Hepatic stellate cell (primary cell): ENCODE measurements around the gene TRIM38.
"Not testable (repeated sequence)": the region's sequence is repeated elsewhere in the genome, so short reads cannot be mapped to it uniquely, and the experiment has no call there.

Source experiments
- DNase-seq: peaks from one replicate; pipeline ENCODE4 v3.0.0; 2011; ENCODE audit warnings: low spot score

The TRIM38 gene

DNA sequence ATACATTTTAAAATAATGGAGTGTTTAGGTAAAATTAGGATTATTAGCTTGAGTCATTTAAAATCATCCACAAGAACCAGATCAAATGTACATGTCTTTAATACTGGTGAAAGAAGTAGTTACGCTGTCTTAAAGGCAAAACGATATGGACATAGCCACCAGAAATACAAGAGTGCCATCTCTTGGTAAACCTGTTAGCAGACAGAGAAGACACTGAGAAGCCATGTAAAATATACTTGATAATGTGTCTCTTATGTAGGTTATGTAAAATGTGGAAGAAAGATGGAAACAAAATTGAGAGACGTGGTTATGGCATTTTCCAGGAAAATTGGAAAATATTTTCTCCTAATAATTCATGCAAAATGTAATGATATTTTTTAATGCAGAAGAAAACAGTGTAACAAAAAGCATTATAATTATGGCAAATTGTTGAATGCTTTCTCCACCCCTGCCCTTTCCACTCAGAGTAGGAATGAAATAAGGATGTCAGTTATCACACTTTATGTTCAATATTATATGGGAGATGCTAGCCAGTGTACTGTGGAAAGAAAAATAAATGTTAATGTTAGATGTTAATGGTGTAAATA, 19.9 kb upstream of the TRIM38 start:
- DNase-seq = no peak

DNA sequence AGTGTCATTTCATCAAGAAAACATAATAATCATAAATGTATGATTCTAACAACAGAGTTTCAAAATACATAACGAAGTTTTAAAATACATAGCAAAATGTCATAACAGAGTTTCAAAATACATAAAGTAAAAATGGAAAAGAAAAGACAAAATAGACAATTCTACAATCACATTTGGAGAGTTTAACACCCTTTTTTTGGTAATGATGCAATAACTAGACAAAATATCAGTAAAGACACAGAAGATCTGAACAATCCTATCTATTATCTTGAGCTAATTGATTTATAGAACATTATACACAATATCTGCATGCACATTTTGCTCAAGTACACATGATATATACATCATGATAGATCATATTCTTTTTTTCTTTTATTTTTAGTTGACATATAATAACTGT, 18.7 kb upstream of the TRIM38 start:
- no peak for DNase-seq

DNA sequence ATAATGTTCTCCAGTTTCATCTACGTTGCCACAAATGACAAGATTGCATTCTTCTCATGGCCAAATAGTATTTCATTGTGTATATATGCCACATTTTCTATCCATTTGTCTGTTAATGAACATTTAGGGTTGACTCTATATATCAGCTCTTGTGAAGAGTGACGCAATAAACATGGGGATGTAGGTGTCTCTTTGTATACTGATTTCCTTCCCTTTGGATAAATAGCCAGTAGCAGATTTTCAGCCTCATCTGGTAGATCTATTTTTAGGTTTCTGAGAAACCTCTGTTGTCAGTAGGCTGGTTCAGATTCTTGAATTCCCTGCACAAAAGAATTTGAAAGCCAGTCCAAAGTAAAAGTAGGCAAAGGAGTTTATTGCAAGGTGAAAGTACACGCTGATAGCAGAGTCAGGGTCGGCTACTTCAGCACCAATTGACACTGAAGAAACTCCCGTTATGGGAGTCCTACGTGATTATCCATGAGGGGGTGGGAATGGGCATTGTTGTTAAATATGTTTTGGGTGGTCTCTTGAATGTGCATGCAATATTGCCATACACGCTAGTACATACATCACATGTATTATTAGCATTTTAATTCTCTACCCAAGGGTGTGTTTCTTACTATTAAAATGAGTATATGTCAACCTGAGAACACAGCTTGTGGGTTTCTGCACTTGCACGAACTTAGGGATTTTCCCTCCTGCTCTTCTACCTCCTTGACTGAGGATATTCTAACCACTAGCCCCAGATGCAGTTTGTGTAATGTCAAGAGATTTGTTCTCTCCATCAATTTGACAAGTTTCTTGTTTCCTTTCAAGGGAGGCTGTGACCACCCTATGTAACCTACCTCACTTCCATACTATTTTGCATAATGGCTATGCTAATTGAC, 17.7 kb upstream of the TRIM38 start:
- no peak for DNase-seq

DNA sequence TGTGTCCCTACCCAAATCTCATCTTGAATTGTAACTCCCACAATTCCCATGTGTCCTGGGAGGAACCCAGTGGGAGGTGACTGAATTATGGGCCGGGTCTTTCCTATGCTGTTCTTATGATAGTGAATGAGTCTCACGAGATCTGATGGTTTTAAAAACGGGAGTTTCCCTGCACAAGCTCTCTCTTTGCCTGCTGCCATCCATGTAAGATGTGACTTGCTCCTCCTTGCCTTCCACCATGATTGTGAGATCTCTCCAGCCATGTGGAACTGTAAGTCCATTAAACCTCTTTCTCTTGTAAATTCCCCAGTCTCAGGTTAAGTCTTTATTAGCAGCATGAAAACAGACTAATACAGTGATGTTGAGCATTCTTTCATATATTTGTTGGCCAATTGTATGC, 16.9 kb upstream of the TRIM38 start:
- DNase-seq = not testable (repeated sequence)

DNA sequence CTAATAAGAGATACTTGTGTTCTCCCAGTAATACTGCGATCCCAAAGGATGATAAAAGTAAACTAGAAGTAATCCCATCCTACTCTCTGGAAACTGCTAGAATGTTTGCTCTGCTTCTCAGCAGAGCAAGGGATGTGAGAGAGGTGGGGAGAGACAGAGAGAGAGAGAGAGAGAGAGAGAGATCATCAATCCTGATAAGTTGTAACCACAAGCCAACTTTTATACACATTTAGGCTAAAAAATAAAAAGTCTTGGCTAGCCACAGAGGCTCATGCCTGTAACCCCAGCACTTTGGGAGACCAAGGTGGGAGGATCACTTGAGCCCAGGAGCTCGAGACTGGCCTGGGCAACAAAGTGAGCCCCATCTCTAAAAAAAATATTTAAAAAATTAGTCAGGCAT, 16.0 kb upstream of the TRIM38 start:
- DNase-seq = no peak

DNA sequence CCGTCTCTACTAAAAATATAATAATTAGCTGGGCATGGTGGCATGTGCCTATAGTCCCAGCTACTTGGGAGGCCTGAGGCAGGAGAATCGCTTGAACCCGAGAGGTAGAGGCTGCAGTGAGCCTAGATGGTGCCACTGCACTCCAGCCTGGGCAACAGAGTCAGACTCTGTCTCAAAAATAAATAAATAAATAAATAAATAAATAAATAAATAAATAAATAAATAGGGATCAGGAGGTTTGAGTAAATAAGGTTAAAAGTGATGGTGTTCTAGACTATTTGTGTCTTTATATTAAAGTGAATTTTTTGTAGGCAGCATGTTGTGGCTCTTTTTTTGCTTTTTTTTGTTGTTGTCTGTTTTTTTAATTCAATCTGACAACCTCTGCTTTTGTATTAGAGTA, 15.1 kb upstream of the TRIM38 start:
- not testable (repeated sequence) for DNase-seq

DNA sequence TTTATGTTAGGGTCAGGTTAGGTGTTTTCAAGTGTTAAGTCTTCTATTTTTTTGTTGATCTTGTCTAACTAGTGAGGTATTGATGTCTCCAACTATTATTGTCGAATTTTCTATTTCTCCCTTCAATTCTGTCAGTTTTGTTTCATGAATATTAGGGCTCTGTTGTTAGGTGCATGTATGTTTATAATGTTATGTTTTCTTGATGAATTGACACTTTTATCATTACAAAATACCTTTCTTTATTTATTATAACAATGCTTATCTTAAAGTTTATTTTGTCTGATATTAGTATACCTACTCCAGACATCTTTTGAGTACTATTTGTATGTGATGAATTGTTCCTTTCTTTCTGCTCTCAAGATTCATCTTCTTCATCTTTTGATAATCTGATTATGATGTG, 12.9 kb upstream of the TRIM38 start:
- no peak for DNase-seq

DNA sequence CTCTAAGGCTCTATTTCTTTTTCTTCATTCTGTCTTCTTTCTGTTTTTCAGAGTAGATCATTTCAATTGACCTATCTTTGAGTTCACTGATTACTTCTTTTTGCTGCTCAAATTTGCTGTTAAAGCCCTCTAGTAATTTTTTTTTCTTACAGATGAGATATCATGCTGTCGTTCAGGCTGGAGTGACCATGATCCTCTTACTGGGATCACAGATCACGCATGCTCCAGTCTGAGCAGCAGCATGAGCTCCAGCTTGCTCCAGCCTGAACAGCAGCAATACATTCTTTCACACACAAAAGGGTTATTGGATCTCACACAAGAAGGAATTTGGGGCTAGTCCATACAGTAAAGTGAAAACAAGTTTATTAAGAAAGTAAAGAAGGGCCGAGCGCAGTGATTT, 12.3 kb upstream of the TRIM38 start:
- DNase-seq = no peak

DNA sequence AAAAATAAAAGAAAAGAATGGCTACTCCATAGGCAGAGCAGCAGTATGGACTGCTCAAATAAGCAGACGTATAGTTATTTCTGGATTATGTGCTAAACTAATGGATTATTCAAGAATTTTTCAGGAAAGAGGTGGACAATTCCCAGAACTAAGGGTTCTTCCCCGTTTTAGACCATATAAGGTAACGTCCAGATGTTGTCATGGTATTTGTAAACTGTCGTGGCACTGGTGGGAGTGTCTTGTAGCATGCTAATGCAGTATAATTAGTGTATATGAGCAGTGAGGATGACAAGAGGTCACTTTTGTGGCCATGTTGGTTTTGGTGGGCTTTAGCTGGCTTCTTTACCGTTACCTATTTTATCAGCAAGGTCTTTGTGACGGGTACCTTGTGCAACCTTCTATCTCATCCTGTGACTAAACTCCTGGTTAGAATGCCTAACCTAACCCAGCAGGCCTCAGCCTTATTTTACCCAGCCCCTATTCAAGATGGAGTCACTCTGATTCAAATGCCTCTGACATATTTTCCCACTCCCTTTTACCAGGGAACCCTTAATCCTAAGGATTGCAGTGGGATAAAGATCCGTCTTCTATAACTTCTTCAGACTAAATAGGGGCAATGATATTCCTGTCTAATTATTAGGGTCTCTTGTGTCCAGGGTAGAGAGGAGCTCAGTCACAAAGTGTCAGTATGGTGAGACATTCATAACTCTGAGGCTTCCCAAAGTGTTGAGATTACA, 11.1 kb upstream of the TRIM38 start:
- no peak for DNase-seq

DNA sequence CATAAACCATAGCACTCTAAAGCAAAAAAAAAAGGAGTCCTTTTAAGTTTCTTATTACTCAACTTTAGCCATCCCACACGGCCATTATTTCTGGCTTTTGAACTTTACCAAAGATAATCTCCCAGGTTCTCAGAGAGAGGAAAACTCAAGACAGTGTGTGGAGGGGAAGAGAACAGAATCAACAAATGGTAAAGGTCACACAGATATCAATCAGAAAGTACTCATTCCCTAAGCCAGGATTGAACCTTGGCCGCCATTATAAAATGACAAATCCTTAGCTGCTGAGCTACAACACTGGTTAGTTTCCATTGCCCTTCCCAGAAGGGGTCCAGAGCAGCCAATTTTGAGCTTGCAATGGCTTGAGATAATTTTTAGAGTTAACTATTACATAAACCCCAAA, 10.1 kb upstream of the TRIM38 start:
- DNase-seq = no peak

DNA sequence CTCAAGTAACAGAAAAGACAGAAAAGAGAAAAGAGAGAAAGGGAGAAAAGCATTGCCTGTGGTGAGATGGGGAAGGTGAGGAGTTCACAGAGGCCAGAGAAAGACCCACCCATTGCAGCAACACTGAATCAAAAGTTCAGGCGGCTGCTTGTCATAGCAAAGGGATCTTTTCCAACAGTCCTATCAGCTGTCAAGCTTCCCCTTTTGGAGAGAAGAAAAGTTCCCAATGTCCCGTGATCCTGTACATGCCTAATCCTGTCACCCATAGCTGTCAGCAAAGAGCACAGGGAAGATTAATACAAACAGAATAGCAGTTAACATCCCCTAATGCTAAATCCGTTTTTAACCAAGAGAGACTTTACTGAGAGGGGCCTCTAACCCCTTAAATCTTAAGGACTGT, 8.9 kb upstream of the TRIM38 start:
- DNase-seq = no peak

DNA sequence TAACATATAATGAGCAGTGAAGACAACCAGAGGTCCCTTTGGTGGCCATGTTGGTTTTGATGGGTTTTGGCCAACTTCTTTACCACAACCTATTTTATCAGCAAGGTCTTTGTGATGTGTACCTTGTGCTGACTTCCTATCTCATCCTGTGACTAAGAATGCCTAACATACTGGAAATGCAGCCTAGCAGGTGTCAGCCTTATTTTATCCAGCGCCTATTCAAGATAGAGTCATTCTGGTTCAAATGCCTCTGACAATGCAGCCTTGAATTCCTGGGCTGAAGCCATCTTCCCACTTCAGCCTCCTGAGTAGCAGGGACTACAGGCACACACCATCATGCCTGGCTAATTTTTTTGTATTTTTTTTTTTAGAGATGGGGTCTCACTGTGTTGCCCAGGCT, 7.8 kb upstream of the TRIM38 start:
- DNase-seq = no peak

DNA sequence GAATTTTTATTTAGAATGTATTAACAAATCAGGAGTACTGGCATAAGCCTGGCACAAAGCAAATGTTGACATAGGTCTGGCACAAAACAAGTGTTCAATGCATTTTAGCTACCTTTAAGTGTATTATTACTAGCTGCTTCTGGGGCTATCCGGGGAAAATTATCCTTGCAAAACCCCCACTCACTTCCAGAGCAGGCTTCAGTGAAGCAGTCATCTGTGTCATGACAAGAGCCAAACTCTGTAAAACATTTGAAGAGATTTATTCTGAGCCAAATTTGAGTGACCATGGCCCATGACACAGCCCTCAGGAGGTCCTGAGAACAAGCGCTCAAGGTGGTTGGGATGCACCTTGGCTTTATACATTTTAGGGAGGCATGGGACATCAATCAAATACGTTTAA, 6.4 kb upstream of the TRIM38 start:
- DNase-seq = no peak

DNA sequence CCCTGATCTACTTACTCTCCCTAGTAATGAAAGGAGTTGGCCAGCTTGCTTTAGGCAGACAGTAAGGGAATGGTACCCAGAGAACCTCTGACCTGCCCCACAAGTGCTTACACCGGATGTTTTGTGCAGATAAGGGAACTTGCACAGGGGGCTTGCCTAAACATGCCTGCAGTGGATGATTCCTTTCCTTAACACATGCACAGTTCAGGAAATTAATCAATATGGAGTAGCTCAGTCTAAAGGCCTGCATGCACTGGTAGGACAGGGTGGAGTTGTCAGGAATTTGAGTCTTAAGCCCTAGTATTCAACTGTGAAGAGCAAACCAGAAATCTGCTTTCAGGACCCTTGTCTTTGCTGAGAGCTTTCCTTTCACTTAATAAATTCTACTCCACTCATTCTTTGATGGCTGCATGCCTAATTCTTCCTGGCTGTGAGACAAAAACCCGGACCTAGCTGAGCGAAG, 3.9 kb upstream of the TRIM38 start:
- DNase-seq = no peak

DNA sequence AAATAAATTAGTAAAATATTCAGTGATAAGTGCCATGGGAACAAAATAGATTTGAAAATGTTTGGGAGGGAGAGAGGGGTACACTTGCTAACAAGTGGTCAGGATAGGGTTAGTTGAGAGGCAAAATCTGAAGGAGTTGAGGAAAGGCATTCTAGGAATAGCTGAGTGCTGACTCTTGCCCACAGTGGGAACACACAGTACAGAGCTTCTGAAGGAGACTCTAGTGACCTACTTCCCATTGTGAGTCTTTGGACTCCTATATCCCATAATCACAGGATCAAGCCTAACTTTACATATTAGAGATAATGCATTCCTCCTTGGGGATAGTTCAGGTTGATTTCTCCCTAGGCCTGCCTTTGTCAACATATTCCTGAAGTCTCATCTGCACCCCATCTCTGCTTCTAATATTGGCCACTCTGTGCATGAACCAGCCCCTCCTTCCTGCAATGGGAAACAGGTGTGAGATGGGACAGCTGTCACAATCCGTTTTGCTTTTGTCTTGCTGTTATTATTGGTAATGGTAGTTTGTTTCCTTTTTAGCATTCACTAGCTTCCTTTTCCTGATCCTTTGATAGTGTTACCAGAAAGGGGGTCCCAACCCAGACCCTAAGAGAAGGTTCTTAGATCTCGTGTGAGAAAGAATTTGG, 2.6 kb upstream of the TRIM38 start:
- DNase-seq = no peak

DNA sequence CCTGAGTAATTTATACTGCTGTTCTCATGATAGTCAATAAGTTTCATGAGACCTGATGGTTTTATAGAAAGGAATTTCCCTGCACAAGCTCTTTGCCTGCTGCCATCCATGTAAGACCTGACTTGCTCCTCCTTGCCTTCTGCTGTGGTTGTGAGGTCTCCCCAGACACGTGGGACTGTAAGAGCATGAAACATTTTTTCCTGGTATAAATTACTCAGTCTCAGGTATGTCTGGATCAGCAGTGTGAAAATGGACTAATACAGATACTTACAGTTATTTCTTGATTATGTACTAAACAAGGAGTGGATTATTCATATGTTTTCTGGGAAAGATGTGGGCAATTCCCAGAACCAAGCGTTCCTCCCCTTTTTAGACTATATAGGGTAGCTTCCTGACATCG, 1.9 kb upstream of the TRIM38 start:
- DNase-seq = no peak

DNA sequence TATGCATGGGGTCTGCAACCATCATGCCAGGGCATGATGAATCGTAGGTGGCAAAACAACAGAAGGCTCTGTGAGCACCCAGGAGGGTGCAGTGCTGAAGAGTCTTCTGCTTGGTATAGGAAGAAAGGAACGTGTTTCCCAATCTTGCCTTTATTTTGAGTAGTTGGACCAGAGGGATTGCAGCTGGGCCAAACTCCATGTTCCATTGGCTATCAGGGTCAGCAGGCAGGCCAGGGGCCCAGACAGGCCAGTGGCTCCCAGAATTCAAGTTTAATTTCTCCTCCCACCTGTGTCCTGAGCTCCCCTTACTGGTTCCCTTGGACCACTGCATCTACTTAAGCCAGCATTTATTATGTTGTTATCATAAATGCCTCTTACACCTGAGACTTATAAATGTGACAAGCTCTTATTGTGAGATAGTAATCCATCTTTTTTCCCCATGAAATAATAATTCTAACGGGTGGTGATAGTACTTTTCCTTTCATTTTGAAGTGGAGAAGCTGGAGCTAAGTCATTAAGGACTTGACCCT, 918 bp upstream of the TRIM38 start:
- no peak for DNase-seq

DNA sequence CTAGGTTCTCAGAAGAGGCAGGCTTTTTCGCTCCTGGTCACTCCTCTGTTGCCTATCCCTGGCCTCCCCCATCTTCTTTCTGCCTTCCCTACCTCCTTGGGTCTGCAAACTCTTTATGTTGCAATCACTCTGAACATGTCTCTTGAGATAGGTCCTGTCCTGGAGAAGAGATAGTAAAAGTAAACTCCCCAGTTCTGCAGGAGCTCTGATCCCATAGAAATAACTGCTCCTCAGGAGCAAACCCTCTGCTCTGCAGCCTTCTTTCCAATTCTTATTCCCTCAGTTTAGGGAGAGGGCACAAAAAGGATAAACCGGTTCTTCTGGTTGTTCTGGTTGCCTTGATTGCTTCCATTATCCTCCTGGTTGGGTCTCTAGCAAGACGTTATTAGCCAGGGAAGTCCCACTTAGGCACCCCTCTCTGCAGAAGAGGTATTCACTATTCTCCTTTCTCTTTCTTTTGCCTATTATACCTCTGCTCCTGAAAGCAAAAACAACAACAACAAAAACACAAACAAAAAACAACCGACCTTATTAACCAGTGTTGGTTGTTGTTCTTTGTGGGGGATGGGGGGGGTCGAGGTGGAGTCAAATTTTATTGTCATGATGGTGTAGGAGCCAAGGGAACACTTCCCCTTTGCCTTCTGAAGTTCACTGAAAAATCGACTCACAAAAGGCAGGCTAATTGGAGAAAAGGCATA, 973 bp downstream of the TRIM38 start:
- no peak for DNase-seq

DNA sequence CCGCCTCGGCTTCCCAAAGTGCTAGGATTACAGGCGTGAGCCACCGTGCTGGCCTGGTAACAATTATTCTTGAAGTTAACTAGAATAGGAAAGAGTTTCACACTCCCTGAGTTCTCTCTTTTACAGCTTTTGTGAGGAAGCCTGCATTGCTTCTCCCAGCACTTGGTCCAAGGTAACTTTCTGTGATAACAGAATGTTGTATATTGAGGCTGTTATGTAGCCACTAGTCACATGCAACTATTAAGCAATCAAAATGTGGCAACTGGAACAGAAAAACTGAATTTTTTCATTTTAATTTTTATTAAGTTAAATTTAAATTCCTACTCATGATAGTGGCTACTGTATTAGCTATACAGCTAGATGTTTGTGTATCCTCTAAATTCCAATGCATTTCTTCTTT, 2.5 kb downstream of the TRIM38 start:
- no peak for DNase-seq

DNA sequence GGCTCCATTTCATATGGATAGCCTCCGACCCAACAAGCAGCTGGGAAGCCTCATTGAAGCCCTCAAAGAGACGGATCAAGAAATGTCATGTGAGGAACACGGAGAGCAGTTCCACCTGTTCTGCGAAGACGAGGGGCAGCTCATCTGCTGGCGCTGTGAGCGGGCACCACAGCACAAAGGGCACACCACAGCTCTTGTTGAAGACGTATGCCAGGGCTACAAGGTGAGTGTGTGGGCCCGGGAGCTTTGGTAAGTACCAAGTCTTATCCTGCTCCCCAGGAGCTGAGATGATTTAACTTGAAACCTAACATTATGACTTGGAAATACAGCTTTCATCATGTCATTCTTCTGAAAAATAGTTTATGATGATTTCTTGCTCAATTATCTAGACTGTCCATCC, 4.1 kb downstream of the TRIM38 start:
- no peak for DNase-seq

DNA sequence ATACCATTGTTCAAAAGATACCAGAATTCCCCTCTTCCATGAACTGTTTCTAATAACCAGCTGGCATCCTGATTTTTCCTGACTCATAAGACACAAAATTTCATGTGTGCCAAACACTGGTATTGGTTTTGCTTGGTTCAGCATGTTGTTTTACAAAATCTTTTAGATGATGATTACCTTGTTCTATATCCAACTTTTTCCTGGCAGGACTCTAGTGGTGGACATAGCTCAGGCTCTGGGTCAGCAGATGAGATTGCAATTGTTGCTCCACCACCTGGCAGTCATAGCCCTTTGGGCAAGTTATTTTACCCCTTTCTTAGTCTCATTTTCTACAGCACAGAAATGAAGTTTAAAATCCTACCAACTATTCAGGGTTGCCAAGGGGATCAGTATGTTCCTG, 6.2 kb downstream of the TRIM38 start:
- DNase-seq = no peak
